Omental fat pad (tissue), 4 donors: ENCODE data around the gene ANKRA2. TPM values are rescaled to one million over a fixed set of nuclear protein-coding genes. Genes with fewer than 3 reads are reported as not detected.
"Not testable (repeated sequence)": the region's sequence is repeated elsewhere in the genome, so short reads cannot be mapped to it uniquely, and the experiment has no call there.

ENCODE experiments used
- ATAC-seq: fragments of 150-250 bp; one replicate; pipeline ENCODE4 v1.9.1; 2016; ENCODE audit warnings: mild to moderate bottlenecking, moderate library complexity; ENCODE audit not compliant: low FRiP score
- DNase-seq: peaks from one replicate; pipeline ENCODE4 v3.0.0-alpha.2; 2019; ENCODE audit warnings: low spot score
- CTCF ChIP-seq, 3 donors: fragments of 450-650 bp; IDR thresholded peaks; one replicate each; pipeline ENCODE4 v1.5.1; 2016 to 2017; ENCODE audit warnings: antibody characterized with exemption in 3 of 3, mild to moderate bottlenecking in 3 of 3, moderate library complexity in 2 of 3
- total RNA-seq, 4 donors: library from RNA; depleted of rRNA; stranded (reverse); fragments of >200 nt; gene quantifications; one replicate each; pipeline ENCODE4 v1.1.0, GENCODE V29; 2016

Gene ANKRA2
- total RNA-seq, 4 donors from 2014 or later, result 13.3 to 22.9 (median 16.4) TPM

- ATAC-seq (no peak), DNase-seq (no peak)
- no peak for TF ChIP-seq CTCF (IDR thresholded peaks at IDR 0.05)
Measured at GRCh38 chr5:73522989-73523388, 42.5 kb downstream of the ANKRA2 start.

- no peak for DNase-seq
- peak; percentile 92 for ATAC-seq
- TF ChIP-seq CTCF (IDR thresholded peaks at IDR 0.05), result peak in 1 of 3 donors; percentile 46
Measured at GRCh38 chr5:73519531-73520283, 45.7 kb downstream of the ANKRA2 start.

- ATAC-seq, result no peak
- TF ChIP-seq CTCF (IDR thresholded peaks at IDR 0.05), result no peak
- no peak for DNase-seq
Measured at GRCh38 chr5:73515232-73515631, 50.2 kb downstream of the ANKRA2 start.

GRCh38 chr5:73514418-73514817, 51.0 kb downstream of the ANKRA2 start:
- ATAC-seq (no peak), DNase-seq (no peak)
- TF ChIP-seq CTCF (IDR thresholded peaks at IDR 0.05), result no peak

- DNase-seq, result no peak
- ATAC-seq, result no peak
- no peak for TF ChIP-seq CTCF (IDR thresholded peaks at IDR 0.05)
Measured at GRCh38 chr5:73513996-73514395, 51.4 kb downstream of the ANKRA2 start.

- not testable (repeated sequence) for DNase-seq, ATAC-seq
Measured at GRCh38 chr5:73508521-73508920, 56.9 kb downstream of the ANKRA2 start.

GRCh38 chr5:73507062-73507461, 58.4 kb downstream of the ANKRA2 start:
- DNase-seq (no peak), ATAC-seq (no peak)
- no peak for TF ChIP-seq CTCF (IDR thresholded peaks at IDR 0.05)
